Endothelial cell of umbilical vein (primary cell): Measurements from ENCODE around the gene PXK. TPM values are rescaled to one million over a fixed set of nuclear protein-coding genes. Genes with fewer than 3 reads are reported as not detected.

ENCODE experiments used
- BruUV-seq: library from RNA; stranded (reverse); fragments of 400-500 nt; replicated peaks from 2 replicates; lab custom pipeline; 2021; lab: Mats Ljungman, UMichigan
- CTCF ChIA-PET: fragments of 300-600, 350-600 bp; sonication (Branson Sonifier 250); formaldehyde crosslinking; loops from one replicate; lab custom pipeline; 2021; ENCODE audit warnings: antibody characterized with exemption, inconsistent platforms; lab: Charles Lee
- POLR2A ChIA-PET: fragments of 300-600, 350-600 bp; sonication (Branson Sonifier 250); formaldehyde crosslinking; loops from one replicate; lab custom pipeline; 2021; ENCODE audit warnings: antibody characterized with exemption, inconsistent platforms; lab: Charles Lee
- DNase-seq: peaks from one replicate; pipeline ENCODE4 v3.0.0-alpha.2; 2011; ENCODE audit warnings: low read depth, low spot score
- FAIRE-seq: peaks from 2 replicates; lab custom pipeline; 2011; peaks lifted over from hg19 to GRCh38; lab: Jason Lieb, UNC
- H2AFZ ChIP-seq: 2 replicates; pipeline ENCODE4 v1.6.0; 2012; ENCODE audit warnings: low read depth, low read length, control low read depth, inconsistent platforms
- H3K27ac ChIP-seq: 2 replicates; pipeline ENCODE4 v1.5.1; 2011; ENCODE audit warnings: low read depth, mild to moderate bottlenecking, control low read depth, low read length, moderate library complexity; ENCODE audit not compliant: insufficient read depth
- H3K27me3 ChIP-seq, 2 experiments: 2 replicates each; pipeline versions ENCODE4 v1.6.0 to v1.6.1; 2011; ENCODE audit warnings: low read length in 2 of 2, mixed read lengths in 1 of 2; ENCODE audit not compliant: control insufficient read depth in 2 of 2, insufficient read depth in 2 of 2
- H3K36me3 ChIP-seq, 2 experiments: 2 replicates in 1 of 2; 3 replicates in 1 of 2; pipeline ENCODE4 v1.5.1; 2011; ENCODE audit warnings: low read length in 2 of 2, mild to moderate bottlenecking in 1 of 2, moderate library complexity in 1 of 2; ENCODE audit not compliant: control insufficient read depth in 2 of 2, insufficient read depth in 2 of 2; ENCODE audit errors: extremely low read depth in 1 of 2
- H3K4me1 ChIP-seq: 3 replicates; pipeline ENCODE4 v1.5.1; 2011; ENCODE audit warnings: mild to moderate bottlenecking, low read length; ENCODE audit not compliant: control insufficient read depth, insufficient read depth; ENCODE audit errors: extremely low read depth
- H3K4me2 ChIP-seq: 2 replicates; pipeline ENCODE4 v1.6.1; 2011; ENCODE audit warnings: low read length, control low read depth, mixed read lengths; ENCODE audit not compliant: insufficient read depth
- H3K4me3 ChIP-seq, 3 experiments: fragments of 200-600 bp in 1 of 3; sonication (generic), shearing (Covaris generic) in 1 of 3; replicated peaks in 1 of 3; 2 replicates each; pipeline ENCODE4 v1.5.1; 2011 to 2016; ENCODE audit warnings: control low read depth in 3 of 3, low read length in 3 of 3, mild to moderate bottlenecking in 2 of 3, inconsistent platforms in 1 of 3, low read depth in 1 of 3, moderate library complexity in 1 of 3; ENCODE audit not compliant: insufficient read depth in 1 of 3
- H3K79me2 ChIP-seq: 2 replicates; pipeline ENCODE4 v1.6.0; 2012; ENCODE audit warnings: low read length, inconsistent platforms; ENCODE audit not compliant: control insufficient read depth, insufficient read depth
- H3K9ac ChIP-seq: replicated peaks from 2 replicates; pipeline ENCODE3; 2011; ENCODE audit warnings: low read length, control low read depth; ENCODE audit not compliant: insufficient read depth; ENCODE audit errors: extremely low read depth
- H3K9me1 ChIP-seq: replicated peaks from 3 replicates; pipeline ENCODE4 v1.6.0; 2011; ENCODE audit warnings: mild to moderate bottlenecking, low read length; ENCODE audit not compliant: control insufficient read depth, insufficient read depth; ENCODE audit errors: extremely low read depth
- H3K9me3 ChIP-seq: replicated peaks from 2 replicates; pipeline ENCODE4 v1.5.1; 2012; ENCODE audit warnings: low read length, inconsistent platforms; ENCODE audit not compliant: control insufficient read depth, insufficient read depth
- H4K20me1 ChIP-seq: replicated peaks from 2 replicates; pipeline ENCODE3; 2011; ENCODE audit warnings: mild to moderate bottlenecking, low read length; ENCODE audit not compliant: control insufficient read depth, insufficient read depth; ENCODE audit errors: extremely low read depth
- CTCF ChIP-seq, 2 donors: IDR thresholded peaks; 1 replicate in 1 of 2; 2 replicates in 1 of 2; pipeline ENCODE4 v1.5.1; 2011; ENCODE audit warnings: low read length in 2 of 2, mild to moderate bottlenecking in 2 of 2, moderate library complexity in 2 of 2, control low read depth in 1 of 2, inconsistent platforms in 1 of 2, low read depth in 1 of 2; ENCODE audit not compliant: insufficient read depth in 1 of 2; ENCODE audit errors: extremely low read depth in 1 of 2
- EZH2 ChIP-seq: IDR thresholded peaks from 2 replicates; pipeline ENCODE4 v1.6.1; 2012; ENCODE audit warnings: borderline replicate concordance, low read depth, mild to moderate bottlenecking, moderate library complexity, low read length, inconsistent platforms; ENCODE audit not compliant: severe bottlenecking
- FOS ChIP-seq: IDR thresholded peaks from 2 replicates; pipeline ENCODE4 v1.6.1; 2011; ENCODE audit warnings: mild to moderate bottlenecking, low read length, moderate library complexity, borderline replicate concordance; ENCODE audit not compliant: insufficient read depth
- GATA2 ChIP-seq: IDR thresholded peaks from 2 replicates; pipeline ENCODE4 v1.7.0; 2011; ENCODE audit warnings: low read depth, mild to moderate bottlenecking, moderate library complexity, mixed read lengths, low read length; ENCODE audit not compliant: insufficient read length, insufficient read depth
- JUN ChIP-seq: IDR thresholded peaks from 2 replicates; pipeline ENCODE4 v1.6.1; 2011; ENCODE audit warnings: borderline replicate concordance, low read depth; ENCODE audit not compliant: insufficient read length, insufficient read depth
- MYC ChIP-seq: IDR thresholded peaks from one replicate; pipeline ENCODE4 v1.6.1; 2011; ENCODE audit warnings: mild to moderate bottlenecking, low read depth, low read length
- POLR2A ChIP-seq: IDR thresholded peaks from 2 replicates; pipeline ENCODE4 v1.6.1; 2012; ENCODE audit warnings: low read depth, mild to moderate bottlenecking, control low read depth, low read length
- POLR2AphosphoS5 ChIP-seq: IDR thresholded peaks from 2 replicates; pipeline ENCODE4 v1.6.1; 2012; ENCODE audit warnings: low read depth, mild to moderate bottlenecking, control low read depth, low read length, moderate library complexity; ENCODE audit not compliant: insufficient read depth
- dilution Hi-C: fragments of 300-500 bp; cut with MboI; formaldehyde crosslinking; loops from one replicate; pipeline ENCODE4 v1.15.0; 2019; ENCODE audit warnings: low sequenced_read_pairs; ENCODE audit not compliant: extremely low pct_ligation_motif_present
- intact Hi-C: fragments of 100-400 bp; cut with micrococcal nuclease; formaldehyde crosslinking; loops from one replicate; pipeline ENCODE4 v1.10.0; 2022
- polyA plus RNA-seq, 4 experiments: library from polyadenylated mRNA; depleted of rRNA in 3 of 4; stranded (reverse) in 3 of 4; unstranded in 1 of 4; fragments of >200 nt; gene quantifications; 2 replicates each; pipeline versions ENCODE4 v1.2.1 to v1.2.3, GENCODE V29; 2011 to 2012; ENCODE audit warnings: missing spikeins in 1 of 4
- total RNA-seq: library from RNA; stranded (reverse); gene quantifications from 2 replicates; pipeline ENCODE4 v1.2.3, GENCODE V29; 2021
- TF ChIP-seq, protein P1 (sequence below): IDR thresholded peaks from 2 replicates; pipeline ENCODE4 v1.6.1; 2011; ENCODE audit not compliant: insufficient read depth, insufficient read length

Gene PXK
- total and polyA plus RNA-seq, 2 donors (not counting 3 experiments of a cell fraction or from before 2014, with no cell fraction given) = 11.3 to 14.6 TPM

- Histone ChIP-seq H4K20me1 (no peaks in the 10 kb centered on the region), H3K36me3 (peaks cover 0 to 6% of the 10 kb centered on the region in 2 experiments), H3K9me1 (no peaks in the 10 kb centered on the region), H3K9ac (no peak overlapping the region), H3K27me3 (no peaks in the 10 kb centered on the region), H3K79me2 (no peaks in the 10 kb centered on the region), H2AFZ (no peak overlapping the region), H3K4me1 (peaks cover 28% of the 10 kb centered on the region), H3K27ac (no peak overlapping the region), H3K9me3 (no peaks in the 10 kb centered on the region), H3K4me2 (no peak overlapping the region), H3K4me3 (no peak overlapping the region)
- BruUV-seq = no TSS peak
- ChIA-PET POLR2A (no interaction called here), CTCF (interaction anchor here (0.6 to 2.3 kb wide), 4 partner anchors 10 to 84 kb away, joined by 3 to 9 read pairs (median 4); no protein-coding TSS in a partner anchor)
- no peak for FAIRE-seq
- no peak for TF ChIP-seq FOS
- no peak for TF ChIP-seq CTCF (IDR thresholded peaks at IDR 0.05; ENCODE audit: extremely low read depth in 1 of 2, insufficient read depth in 1 of 2, low read depth in 1 of 2, low read length in 2 of 2)
- TF ChIP-seq MYC = no peak
- TF ChIP-seq EZH2 = no peak
- TF ChIP-seq, protein P1, sequence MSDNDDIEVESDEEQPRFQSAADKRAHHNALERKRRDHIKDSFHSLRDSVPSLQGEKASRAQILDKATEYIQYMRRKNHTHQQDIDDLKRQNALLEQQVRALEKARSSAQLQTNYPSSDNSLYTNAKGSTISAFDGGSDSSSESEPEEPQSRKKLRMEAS = no peak
- no peak for TF ChIP-seq POLR2A
- no peak for TF ChIP-seq JUN
- no peak for TF ChIP-seq GATA2
- TF ChIP-seq POLR2AphosphoS5 = no peak
- dilution Hi-C loops (no loop called here), intact Hi-C loops (no loop called here)
- no peak for DNase-seq
These were observed 59.5 kb downstream of the PXK start for GRCh38 chr3:58392181-58392580.
